ENCODE results near the gene LRRC75B.

DNA sequence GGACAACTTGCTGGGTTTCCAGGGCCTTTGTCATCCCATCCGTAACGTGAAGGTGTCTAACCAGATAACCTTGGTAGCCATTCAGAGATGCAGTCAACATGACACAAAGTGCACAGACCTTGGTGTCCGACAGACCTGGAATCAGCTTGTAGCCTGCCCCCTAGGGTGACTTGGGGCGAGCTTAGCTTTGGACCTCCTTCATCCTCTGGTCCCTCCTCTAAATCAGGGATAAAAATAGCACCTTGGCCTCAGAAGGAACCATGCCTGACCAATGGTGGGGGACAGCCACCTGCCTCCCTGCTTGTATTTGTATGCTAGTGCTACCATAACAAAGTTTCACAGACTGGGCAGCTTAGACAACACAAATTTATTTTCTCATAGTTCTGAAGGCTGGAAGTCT lies 33.4 kb downstream of the LRRC75B start:
- TF ChIP-seq GATA2 (CRISPR knock-in tag; IDR thresholded peaks at IDR 0.05) (no peak), POLR2AphosphoS5 (IDR thresholded peaks at IDR 0.05; ENCODE audit: low read depth, low read length) (no peak), SMC3 (IDR thresholded peaks at IDR 0.05; ENCODE audit: low read depth, low read length) (no peak)
- TF ChIP-seq, protein P1, sequence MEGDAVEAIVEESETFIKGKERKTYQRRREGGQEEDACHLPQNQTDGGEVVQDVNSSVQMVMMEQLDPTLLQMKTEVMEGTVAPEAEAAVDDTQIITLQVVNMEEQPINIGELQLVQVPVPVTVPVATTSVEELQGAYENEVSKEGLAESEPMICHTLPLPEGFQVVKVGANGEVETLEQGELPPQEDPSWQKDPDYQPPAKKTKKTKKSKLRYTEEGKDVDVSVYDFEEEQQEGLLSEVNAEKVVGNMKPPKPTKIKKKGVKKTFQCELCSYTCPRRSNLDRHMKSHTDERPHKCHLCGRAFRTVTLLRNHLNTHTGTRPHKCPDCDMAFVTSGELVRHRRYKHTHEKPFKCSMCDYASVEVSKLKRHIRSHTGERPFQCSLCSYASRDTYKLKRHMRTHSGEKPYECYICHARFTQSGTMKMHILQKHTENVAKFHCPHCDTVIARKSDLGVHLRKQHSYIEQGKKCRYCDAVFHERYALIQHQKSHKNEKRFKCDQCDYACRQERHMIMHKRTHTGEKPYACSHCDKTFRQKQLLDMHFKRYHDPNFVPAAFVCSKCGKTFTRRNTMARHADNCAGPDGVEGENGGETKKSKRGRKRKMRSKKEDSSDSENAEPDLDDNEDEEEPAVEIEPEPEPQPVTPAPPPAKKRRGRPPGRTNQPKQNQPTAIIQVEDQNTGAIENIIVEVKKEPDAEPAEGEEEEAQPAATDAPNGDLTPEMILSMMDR (IDR thresholded peaks at IDR 0.05) = no peak
- TF ChIP-seq, protein P2, sequence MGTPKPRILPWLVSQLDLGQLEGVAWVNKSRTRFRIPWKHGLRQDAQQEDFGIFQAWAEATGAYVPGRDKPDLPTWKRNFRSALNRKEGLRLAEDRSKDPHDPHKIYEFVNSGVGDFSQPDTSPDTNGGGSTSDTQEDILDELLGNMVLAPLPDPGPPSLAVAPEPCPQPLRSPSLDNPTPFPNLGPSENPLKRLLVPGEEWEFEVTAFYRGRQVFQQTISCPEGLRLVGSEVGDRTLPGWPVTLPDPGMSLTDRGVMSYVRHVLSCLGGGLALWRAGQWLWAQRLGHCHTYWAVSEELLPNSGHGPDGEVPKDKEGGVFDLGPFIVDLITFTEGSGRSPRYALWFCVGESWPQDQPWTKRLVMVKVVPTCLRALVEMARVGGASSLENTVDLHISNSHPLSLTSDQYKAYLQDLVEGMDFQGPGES (IDR thresholded peaks at IDR 0.05; ENCODE audit: low read depth, low read length) = no peak
- TF ChIP-seq, protein P3, sequence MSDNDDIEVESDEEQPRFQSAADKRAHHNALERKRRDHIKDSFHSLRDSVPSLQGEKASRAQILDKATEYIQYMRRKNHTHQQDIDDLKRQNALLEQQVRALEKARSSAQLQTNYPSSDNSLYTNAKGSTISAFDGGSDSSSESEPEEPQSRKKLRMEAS (IDR thresholded peaks at IDR 0.05; ENCODE audit: low read depth) = no peak

Data from SK-N-SH (cell line).